B cell (primary cell): ENCODE measurements around the gene CCDC141. TPM values are rescaled to one million over a fixed set of nuclear protein-coding genes. Genes with fewer than 3 reads are reported as not detected.

Experiments
- ATAC-seq: fragments of 200-7000 bp; cut with Tn5 transposase; one replicate; pipeline ENCODE4 v1.10.0; 2021; ENCODE audit warnings: low read depth, mild to moderate bottlenecking, moderate number of reproducible peaks, moderate library complexity
- CTCF ChIA-PET: fragments of 350-600 bp; sonication (Branson Sonifier 250); formaldehyde crosslinking; loops from one replicate; lab custom pipeline; 2021; ENCODE audit warnings: antibody characterized with exemption, inconsistent platforms; lab: Charles Lee
- POLR2A ChIA-PET: fragments of 350-600 bp; sonication (Branson Sonifier 250); formaldehyde crosslinking; loops from one replicate; lab custom pipeline; 2021; ENCODE audit warnings: antibody characterized with exemption; lab: Charles Lee
- DNase-seq: peaks from one replicate; pipeline ENCODE4 v3.0.0; 2013
- H2AFZ ChIP-seq: 2 replicates; pipeline ENCODE4 v1.6.1; 2012; ENCODE audit warnings: mild to moderate bottlenecking, low read depth, low read length; ENCODE audit not compliant: insufficient read depth, poor library complexity, severe bottlenecking
- H3K27ac ChIP-seq, 2 donors: 1 replicate in 1 of 2; 2 replicates in 1 of 2; pipeline ENCODE4 v1.5.1; 2012 to 2013; ENCODE audit warnings: low read length in 2 of 2, mild to moderate bottlenecking in 2 of 2, moderate library complexity in 1 of 2
- H3K27me3 ChIP-seq, 4 experiments: fragments of 200-600 bp in 1 of 4; sonication (generic) in 1 of 4; replicated peaks in 1 of 4; 1 replicate in 2 of 4; 2 replicates in 2 of 4; pipeline versions ENCODE4 v1.6.1 to v1.7.0; 2013 to 2016; ENCODE audit warnings: low read length in 3 of 4, mild to moderate bottlenecking in 2 of 4, mixed read lengths in 1 of 4, moderate library complexity in 1 of 4; ENCODE audit not compliant: insufficient read depth in 4 of 4, control insufficient read depth in 3 of 4; ENCODE audit errors: control extremely low read depth in 1 of 4
- H3K36me3 ChIP-seq, 2 experiments: replicated peaks in 1 of 2; 1 replicate in 1 of 2; 2 replicates in 1 of 2; pipeline versions ENCODE4 v1.6.1 to v1.7.1; 2013; ENCODE audit warnings: low read length in 1 of 2; ENCODE audit not compliant: insufficient read depth in 2 of 2, control insufficient read depth in 1 of 2; ENCODE audit errors: control extremely low read depth in 1 of 2, extremely low read depth in 1 of 2
- H3K4me1 ChIP-seq, 2 donors: fragments of 200-600 bp in 1 of 2; sonication (generic) in 1 of 2; 1 replicate in 1 of 2; 2 replicates in 1 of 2; pipeline versions ENCODE4 v1.5.1 to v1.6.1; 2013 to 2017; ENCODE audit warnings: low read length in 2 of 2; ENCODE audit not compliant: control insufficient read depth in 2 of 2, insufficient read depth in 2 of 2
- H3K4me2 ChIP-seq: replicated peaks from 2 replicates; pipeline ENCODE3; 2012; ENCODE audit warnings: mild to moderate bottlenecking, low read depth, low read length; ENCODE audit not compliant: poor library complexity, severe bottlenecking
- H3K4me3 ChIP-seq, 5 experiments: fragments of 200-600 bp in 1 of 5; sonication (generic) in 1 of 5; 1 replicate in 3 of 5; 2 replicates in 2 of 5; pipeline versions ENCODE4 v1.5.1 to v1.7.0; 2011 to 2016; ENCODE audit warnings: low read length in 4 of 5, mild to moderate bottlenecking in 4 of 5, low read depth in 2 of 5, control low read depth in 1 of 5, moderate library complexity in 1 of 5; ENCODE audit not compliant: insufficient read depth in 1 of 5; ENCODE audit errors: control extremely low read depth in 1 of 5, extremely low read depth in 1 of 5
- H3K79me2 ChIP-seq: fragments of 200-600 bp; sonication (generic); one replicate; pipeline ENCODE4 v1.6.0; 2016; ENCODE audit warnings: low read length; ENCODE audit not compliant: control insufficient read depth, insufficient read depth
- H3K9ac ChIP-seq: fragments of 200-600 bp; sonication (generic); 2 replicates; pipeline ENCODE4 v1.6.1; 2017; ENCODE audit warnings: mild to moderate bottlenecking, low read length, moderate library complexity
- H3K9me3 ChIP-seq, 3 donors: one replicate each; pipeline versions ENCODE4 v1.6.1 to v1.7.1; 2013; ENCODE audit warnings: low read length in 2 of 3; ENCODE audit not compliant: control insufficient read depth in 2 of 3, insufficient read depth in 1 of 3; ENCODE audit errors: control extremely low read depth in 1 of 3
- H4K20me1 ChIP-seq: 2 replicates; pipeline ENCODE4 v1.6.0; 2012; ENCODE audit warnings: mild to moderate bottlenecking, low read length; ENCODE audit not compliant: insufficient read depth, control insufficient read depth, poor library complexity, severe bottlenecking
- H3K27ac Mint-ChIP-seq: one replicate; pipeline ENCODE4 v1.8.0; 2021; ENCODE audit warnings: mixed read lengths
- H3K27me3 Mint-ChIP-seq: one replicate; pipeline ENCODE4 v1.8.0; 2021; ENCODE audit warnings: mixed read lengths
- H3K4me1 Mint-ChIP-seq: one replicate; pipeline ENCODE4 v1.8.0; 2021; ENCODE audit warnings: mixed read lengths
- H3K4me3 Mint-ChIP-seq: one replicate; pipeline ENCODE4 v1.8.0; 2021; ENCODE audit warnings: mixed read lengths
- H3K9me3 Mint-ChIP-seq: one replicate; pipeline ENCODE4 v1.8.0; 2022; ENCODE audit warnings: mixed read lengths; ENCODE audit not compliant: insufficient read depth
- CTCF ChIP-seq: fragments of 200-600 bp; IDR thresholded peaks from one replicate; pipeline ENCODE4 v1.8.0; 2022; ENCODE audit warnings: antibody characterized with exemption, mild to moderate bottlenecking
- EZH2 ChIP-seq: IDR thresholded peaks from 2 replicates; pipeline ENCODE4 v1.6.1; 2012; ENCODE audit warnings: borderline replicate concordance, low read depth, mild to moderate bottlenecking, moderate library complexity, low read length; ENCODE audit not compliant: insufficient read depth, poor library complexity, severe bottlenecking
- WGBS: methylation state at CpG from one replicate; pipeline ENCODE4 v1.1.5; 2013; ENCODE audit warnings: missing lambda C conversion rate; ENCODE audit not compliant: insufficient coverage; 5-methylcytosine and 5-hydroxymethylcytosine counted together
- intact Hi-C: fragments of 100-400 bp; cut with micrococcal nuclease; formaldehyde crosslinking; loops from one replicate; pipeline ENCODE4 v1.10.0; 2022
- polyA plus RNA-seq: library from polyadenylated mRNA; depleted of rRNA; stranded (reverse); fragments of >200 nt; gene quantifications from 2 replicates; pipeline ENCODE4 v1.2.3, GENCODE V29; 2012
- total RNA-seq, 2 donors: library from RNA; stranded (reverse); fragments of 120-200 nt in 1 of 2; gene quantifications; 1 replicate in 1 of 2; 2 replicates in 1 of 2; pipeline versions ENCODE4 v1.2.3 to v1.2.4, GENCODE V29; 2013 to 2022

Gene CCDC141
- total and polyA plus RNA-seq, 2 donors (not counting 1 experiment from before 2014, with no cell fraction given), result 2.1 to 47.5 TPM

GRCh38 chr2:179068991-179069643 lies 19.2 kb upstream of the CCDC141 start:
- DNase-seq (no peak), ATAC-seq (no peak)
- Histone ChIP-seq H3K4me2 (no peak overlapping the region), H3K9ac (no peak overlapping the region), H3K36me3 (no peaks in the 10 kb centered on the region), H3K4me3 (no peak overlapping the region), H4K20me1 (no peaks in the 10 kb centered on the region), H3K79me2 (no peaks in the 10 kb centered on the region), H3K4me1 (no peaks in the 10 kb centered on the region), H2AFZ (no peak overlapping the region), H3K27me3 (no peaks in the 10 kb centered on the region), H3K27ac (no peak overlapping the region), H3K9me3 (peaks cover 1 to 9% (median 6%) of the 10 kb centered on the region in 3 donors)
- Mint-ChIP-seq H3K9me3 (peaks cover 5% of the 10 kb centered on the region), H3K4me1 (no peaks in the 10 kb centered on the region), H3K27ac (no peak overlapping the region), H3K4me3 (no peak overlapping the region), H3K27me3 (no peaks in the 10 kb centered on the region)
- CTCF ChIA-PET, result no interaction called here
- intact Hi-C loops, result no loop called here
- WGBS, result 100% methylated on average over 1 of the region's 2 CpGs
- POLR2A ChIA-PET, result no interaction called here
- TF ChIP-seq EZH2, result no peak
- no peak for TF ChIP-seq CTCF

DNA sequence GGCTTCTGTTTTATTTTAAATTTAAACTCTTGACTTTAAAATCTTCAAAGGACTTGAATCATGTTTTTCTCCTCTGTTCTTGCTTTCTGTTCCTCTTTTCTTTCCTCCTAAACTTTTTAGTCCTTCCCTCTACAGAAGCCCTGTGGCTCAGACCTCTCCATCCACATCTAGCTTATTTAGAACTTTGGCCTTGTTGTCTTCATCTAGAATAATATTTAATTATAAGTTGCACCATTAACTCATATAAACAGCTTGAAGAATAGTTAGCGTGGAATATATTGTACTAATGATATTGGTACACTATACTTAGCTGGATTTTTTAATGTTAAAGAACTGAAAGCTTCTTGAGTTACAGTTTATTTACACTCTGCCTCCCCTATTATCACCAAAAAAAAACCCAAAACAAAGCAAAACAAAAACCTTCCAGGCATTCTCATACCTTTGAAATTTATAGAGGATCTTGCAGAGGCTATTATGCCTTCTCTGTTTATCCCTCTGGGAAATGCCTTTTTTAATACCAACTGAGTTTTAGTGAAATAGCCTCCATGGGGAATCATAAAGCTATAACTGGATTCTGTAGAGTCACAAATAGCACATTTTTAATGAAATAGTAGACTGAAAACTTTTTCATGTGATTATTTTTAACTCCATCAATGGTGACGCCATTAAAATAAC lies 9.2 kb upstream of the CCDC141 start:
- no peaks in the 10 kb centered on the region for H3K9me3 Mint-ChIP-seq
- no peaks in the 10 kb centered on the region for H4K20me1 ChIP-seq
- no peaks in the 10 kb centered on the region for H3K27me3 ChIP-seq
- H3K27ac ChIP-seq, result peak overlapping the region in 1 of 2 donors; percentile 64
- no CpG with 5 or more reads among the region's 2 CpGs for WGBS
- H3K9me3 ChIP-seq, result no peaks in the 10 kb centered on the region
- H3K4me1 Mint-ChIP-seq, result peaks cover 21% of the 10 kb centered on the region
- peak overlapping the region; percentile 47 for H2AFZ ChIP-seq
- no peak overlapping the region for H3K4me3 Mint-ChIP-seq
- intact Hi-C loops, result no loop called here
- DNase-seq, result peak; percentile 36
- ATAC-seq, result peak; percentile 60
- H3K4me3 ChIP-seq, result no peak overlapping the region
- H3K9ac ChIP-seq, result peak overlapping the region; percentile 18
- TF ChIP-seq CTCF (no peak), EZH2 (no peak)
- no peaks in the 10 kb centered on the region for H3K27me3 Mint-ChIP-seq
- ChIA-PET CTCF (interaction anchor here (1.1 to 2.3 kb wide), 5 partner anchors 12 to 160 kb away, joined by 3 to 11 read pairs (median 5); no protein-coding TSS in a partner anchor), POLR2A (no interaction called here)
- peak overlapping the region; percentile 66 for H3K27ac Mint-ChIP-seq
- peak overlapping the region; percentile 53 for H3K4me2 ChIP-seq
- no peaks in the 10 kb centered on the region for H3K79me2 ChIP-seq
- peaks cover 18 to 19% of the 10 kb centered on the region in 2 donors for H3K4me1 ChIP-seq
- H3K36me3 ChIP-seq, result no peaks in the 10 kb centered on the region
